GM18508 (cell line): Measurements from ENCODE around the gene RC3H1.
"Not testable (repeated sequence)": the region's sequence is repeated elsewhere in the genome, so short reads cannot be mapped to it uniquely, and the experiment has no call there.

Experiments
- ATAC-seq: cut with Tn5 transposase; IDR thresholded peaks from one replicate; pipeline ENCODE4 v1.9.1; 2021; ENCODE audit warnings: moderate number of reproducible peaks; ENCODE audit not compliant: insufficient read depth, unreplicated experiment

The RC3H1 gene

GRCh38 chr1:173954179-173954578, 68.0 kb downstream of the RC3H1 start:
- no peak for ATAC-seq

DNA sequence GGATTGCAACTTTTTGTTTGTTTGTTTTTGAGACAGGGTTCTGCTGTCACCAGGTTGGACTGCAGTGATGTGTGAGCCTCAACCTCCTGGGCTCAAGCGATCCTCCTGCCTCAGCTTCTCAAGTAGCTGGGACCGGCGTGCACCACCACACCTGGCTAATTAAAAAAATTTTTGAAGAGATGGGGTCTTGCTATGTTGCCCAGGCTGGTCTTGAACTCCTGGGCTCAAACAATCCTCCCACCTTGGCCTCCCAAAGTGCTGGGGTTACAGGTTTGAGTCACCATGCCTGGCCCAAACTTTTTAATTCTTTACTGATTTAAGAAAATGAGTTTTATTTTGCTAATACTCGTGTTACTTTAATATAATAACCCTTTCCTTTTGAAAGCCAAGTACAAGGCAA, 73.6 kb downstream of the RC3H1 start:
- no peak for ATAC-seq

GRCh38 chr1:173946380-173946921, 75.7 kb downstream of the RC3H1 start:
- no peak for ATAC-seq

- ATAC-seq, result no peak
Observed at GRCh38 chr1:173937062-173937461, 85.1 kb downstream of the RC3H1 start.

DNA sequence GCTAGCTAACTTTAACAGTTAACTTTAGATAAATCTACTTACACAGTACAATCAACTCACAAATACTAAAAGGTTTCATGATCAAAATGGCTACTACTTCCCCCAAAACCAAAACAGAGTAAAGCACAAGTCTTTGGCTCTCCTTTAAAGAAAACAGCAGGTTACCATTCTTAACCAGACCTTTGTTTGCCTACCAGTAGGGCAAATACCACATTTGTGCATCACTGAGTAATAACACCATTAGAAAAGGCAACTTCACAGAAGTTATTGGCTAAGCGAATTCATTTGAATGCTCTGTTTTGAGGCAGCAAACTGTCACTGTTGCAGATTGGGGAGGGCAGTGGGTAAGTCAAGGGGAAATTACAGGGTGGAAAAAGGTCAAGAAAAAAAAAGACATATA, 87.7 kb downstream of the RC3H1 start:
- no peak for ATAC-seq

- ATAC-seq, result not testable (repeated sequence)
Observed at GRCh38 chr1:173930541-173930940, 91.6 kb downstream of the RC3H1 start.

DNA sequence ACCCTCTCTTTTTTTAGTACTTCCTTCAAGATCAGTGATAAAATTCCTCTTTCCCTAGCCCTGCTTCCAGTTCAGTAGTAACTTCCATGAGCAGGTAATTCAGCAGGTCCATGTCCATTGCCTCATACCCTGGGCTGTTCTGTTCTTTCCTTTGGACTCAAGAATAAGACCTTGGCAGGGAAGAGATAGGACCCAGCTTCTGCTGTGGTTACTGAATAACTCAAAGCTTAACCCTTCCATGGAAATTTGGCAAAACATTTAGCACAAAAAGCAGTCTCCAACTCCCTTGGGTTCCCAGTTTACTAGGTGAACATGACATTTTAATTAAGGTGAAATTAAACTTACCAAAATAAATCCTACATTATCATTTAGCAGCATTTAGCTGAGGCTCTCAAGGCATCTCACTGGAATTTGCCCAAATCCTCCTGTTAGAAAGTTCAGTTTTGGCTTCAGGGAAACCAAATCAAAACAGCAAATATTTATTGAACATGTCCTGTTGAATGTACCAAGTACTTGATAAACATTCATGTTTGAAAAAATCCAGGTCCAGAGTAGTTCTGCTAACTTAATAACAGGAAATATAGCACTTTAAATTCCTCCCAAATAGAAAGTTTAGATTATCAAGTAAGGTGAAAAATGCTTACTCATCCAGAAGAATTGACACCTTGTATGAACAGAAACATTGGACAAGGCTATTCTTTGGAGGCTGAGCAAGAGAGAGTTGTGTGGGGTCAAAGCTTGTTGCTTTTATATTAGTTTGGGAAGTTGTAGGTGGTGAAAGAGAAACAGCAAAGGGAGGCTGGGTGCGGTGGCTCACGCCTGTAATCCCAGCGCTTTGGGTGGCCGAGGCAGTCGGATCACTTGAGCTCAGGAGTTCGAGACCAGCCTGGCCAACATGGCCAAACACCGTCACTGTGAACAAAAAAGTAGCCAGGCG, 96.6 kb downstream of the RC3H1 start:
- no peak for ATAC-seq

DNA sequence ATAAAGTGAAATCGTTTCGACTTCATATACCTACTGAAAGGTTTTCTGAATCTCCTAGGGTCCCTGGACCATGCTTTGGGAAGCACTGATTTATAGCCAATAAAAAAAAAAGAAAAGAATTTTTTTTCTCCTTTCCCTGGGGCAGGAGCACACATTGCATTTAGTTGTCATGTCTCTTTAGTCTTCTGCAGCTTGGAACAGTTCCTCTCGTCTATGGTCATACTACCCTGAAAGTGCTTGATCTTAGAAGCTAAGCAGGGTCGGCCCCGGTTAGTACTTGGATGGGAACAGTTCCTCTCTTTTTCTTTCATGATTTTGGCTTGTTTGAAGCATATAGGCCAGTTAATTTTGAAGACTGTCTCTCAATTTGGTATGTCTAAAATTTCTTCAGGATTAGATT, 101.3 kb downstream of the RC3H1 start:
- no peak for ATAC-seq

DNA sequence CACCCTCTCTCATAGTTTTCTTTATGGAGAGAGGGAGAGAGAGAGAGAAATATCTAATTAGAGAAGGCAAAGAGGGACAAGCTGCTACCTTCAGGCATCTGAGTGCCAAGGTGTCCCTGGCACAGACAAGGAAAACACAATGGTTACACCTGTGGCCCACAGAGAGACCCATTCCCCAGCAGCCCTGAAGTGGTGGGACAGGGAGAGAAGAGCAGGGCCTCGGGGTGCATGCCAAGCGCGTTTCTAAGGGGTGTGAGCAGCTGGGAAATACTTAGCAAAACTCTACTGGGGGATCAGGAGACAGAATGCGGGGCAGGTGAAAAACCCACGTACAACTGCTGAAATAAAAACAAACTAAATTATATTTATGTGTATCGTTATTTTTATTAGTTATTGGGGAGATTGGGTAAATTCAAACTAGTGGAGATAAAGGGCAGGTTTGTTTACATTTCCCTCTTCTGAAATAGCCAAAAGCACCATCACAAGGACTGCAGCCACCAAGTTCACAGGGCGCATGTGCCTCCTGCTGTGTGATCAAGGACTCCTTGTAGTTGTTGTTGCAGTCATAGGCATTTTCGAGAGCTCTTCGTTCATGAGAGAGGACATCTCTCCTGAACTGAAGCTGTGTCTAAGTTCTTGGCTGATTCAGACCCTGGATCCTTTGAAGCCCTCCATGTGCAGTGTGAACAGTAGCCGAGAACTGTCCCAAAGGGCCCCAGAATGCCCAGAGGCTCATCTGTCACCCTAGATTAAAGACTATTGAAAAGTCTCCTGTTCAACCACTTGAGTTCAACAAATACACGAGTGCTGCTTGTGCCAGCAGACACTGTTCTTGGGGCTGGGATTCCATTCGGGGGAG, 104.3 kb downstream of the RC3H1 start:
- ATAC-seq, result no peak

DNA sequence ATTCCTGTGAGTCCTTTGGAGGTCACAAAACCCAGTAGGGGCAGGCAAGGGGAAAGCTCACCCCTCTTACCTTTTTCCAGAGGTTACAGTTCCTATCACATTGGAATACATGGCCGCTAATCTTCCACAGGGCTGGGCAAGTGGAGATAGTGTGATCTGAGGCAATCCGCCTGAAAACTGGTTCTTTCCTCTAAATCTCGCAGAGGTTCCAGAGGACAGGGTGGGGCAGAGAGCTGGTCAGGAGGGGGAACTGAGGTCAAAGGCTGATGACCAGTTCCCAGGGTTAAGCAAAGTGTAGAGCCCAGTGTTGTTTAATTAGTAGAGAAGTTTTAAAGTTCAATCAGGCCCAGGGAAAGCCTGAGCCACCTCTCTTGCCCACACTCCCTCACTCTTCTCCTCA, 105.0 kb downstream of the RC3H1 start, which contains the start of gene SERPINC1:
Gene SERPINC1 (minus strand): TSS at position 179 of the 400 bp plus-strand sequence. CDS start 68 bp downstream, at position 111.
- ATAC-seq, result no peak

GRCh38 chr1:173916667-173917066, 105.5 kb downstream of the RC3H1 start:
- ATAC-seq, result no peak

DNA sequence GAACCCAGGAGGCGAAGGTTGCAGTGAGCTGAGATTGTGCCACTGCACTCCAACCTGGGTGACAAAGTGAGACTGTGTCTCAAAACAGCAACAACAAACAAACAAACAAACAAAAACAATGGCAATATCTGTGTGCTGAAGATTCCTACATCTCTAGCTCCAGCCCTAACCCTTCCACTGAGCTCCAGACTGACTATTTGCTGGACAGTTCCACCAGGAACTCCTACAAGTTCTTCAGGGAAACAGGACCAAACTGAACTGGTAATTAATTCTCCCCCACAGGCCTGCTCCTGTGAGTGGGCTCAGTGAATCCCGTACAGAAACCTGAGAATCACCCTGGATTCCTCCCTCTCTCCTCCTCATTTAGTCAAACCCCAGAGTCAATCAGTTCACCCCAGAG, 106.6 kb downstream of the RC3H1 start:
- no peak for ATAC-seq

DNA sequence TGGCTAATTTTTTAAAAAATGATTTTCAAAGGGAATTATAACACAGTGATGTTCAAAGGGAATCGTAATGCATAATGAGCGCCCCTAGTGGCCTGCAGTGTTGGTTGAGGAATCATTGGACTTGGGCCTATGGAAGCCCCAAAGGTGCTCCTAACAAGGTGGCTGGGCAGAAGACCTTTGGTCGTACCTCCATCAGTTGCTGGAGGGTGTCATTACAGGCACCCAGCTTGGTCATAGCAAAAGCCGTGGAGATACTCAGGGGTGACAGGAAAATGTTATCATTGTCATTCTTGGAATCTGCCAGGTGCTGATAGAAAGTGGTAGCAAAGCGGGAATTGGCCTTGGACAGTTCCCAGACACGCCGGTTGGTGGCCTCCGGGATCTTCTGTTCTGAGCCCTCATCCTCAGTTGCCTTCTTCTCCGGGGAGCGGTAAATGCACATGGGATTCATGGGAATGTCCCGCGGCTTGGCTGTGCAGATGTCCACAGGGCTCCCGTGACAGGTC, 107.7 kb downstream of the RC3H1 start:
- no peak for ATAC-seq

GRCh38 chr1:173913111-173913510, 109.0 kb downstream of the RC3H1 start:
- ATAC-seq, result no peak

DNA sequence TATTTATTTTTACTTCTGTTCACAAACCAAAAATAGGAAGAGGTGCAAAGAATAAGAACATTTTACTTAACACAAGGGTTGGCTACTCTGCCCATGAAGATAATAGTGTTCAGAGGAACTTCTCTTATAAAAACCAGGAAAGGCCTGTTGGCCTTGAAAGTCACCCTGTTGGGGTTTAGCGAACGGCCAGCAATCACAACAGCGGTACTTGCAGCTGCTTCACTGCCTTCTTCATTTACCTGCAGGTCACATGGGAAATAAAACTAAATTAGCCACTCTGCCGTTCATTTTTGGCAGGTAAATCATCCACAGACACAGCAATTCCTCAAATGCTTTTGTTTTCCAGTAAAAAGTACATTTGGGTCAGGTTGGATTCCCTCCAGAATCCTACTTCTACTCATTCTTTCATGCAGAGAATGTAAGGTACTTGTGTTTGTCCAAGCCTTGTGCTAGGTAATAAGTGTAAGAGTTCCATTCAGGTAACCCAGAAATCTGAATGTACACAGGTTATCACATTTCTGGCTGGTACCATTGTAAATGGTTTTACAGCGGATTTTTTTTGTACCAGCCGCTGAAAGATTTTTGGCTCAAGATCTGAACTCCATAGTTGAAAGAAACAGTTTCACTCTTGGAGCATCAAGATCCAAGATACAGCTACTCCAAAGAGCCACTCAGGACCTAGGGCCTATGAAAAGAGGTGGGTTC, 118.2 kb downstream of the RC3H1 start:
- no peak for ATAC-seq

GRCh38 chr1:173900992-173901391, 121.2 kb downstream of the RC3H1 start:
- ATAC-seq, result no peak

GRCh38 chr1:173900427-173900826, 121.7 kb downstream of the RC3H1 start:
- ATAC-seq, result no peak

DNA sequence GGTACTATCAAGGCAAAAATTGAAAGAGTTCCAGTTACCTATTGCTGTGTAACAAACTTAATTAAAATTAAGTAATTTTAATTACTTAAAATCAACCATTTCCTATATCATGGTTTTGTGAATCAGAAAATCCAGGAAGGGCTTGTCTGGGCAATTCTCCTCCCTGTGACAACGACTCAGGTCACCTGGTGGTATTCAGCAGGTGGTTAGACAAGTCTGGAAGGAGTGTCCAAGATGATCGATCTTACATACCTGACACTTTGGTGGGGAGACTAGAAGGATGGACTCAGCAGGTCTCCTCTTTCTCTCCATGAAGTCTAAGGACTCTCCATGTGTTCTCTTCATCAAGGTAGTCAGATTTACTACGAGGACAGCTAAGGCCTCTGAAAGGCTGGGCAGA, 128.0 kb downstream of the RC3H1 start:
- ATAC-seq, result no peak

DNA sequence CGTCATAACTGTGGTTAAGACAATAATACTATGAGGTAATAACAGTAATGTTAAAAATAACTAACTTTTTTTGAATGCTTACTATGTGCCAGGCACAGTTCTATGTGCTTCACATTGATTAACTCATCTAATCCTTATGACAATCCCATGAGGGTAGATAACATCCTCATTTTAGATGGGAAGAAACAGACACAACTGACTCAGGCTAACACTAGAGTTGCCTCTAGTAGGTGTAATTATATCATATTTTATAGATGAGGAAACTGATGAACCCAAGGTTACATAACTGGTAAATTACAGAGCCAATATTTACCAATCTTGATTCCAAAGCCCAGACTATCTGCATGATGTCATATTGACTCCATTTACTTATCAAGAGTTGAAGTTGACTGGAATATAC, 128.5 kb downstream of the RC3H1 start:
- no peak for ATAC-seq

GRCh38 chr1:173889885-173890284, 132.3 kb downstream of the RC3H1 start:
- ATAC-seq, result no peak
